ENCODE results near the gene IL1RAP.

DNA sequence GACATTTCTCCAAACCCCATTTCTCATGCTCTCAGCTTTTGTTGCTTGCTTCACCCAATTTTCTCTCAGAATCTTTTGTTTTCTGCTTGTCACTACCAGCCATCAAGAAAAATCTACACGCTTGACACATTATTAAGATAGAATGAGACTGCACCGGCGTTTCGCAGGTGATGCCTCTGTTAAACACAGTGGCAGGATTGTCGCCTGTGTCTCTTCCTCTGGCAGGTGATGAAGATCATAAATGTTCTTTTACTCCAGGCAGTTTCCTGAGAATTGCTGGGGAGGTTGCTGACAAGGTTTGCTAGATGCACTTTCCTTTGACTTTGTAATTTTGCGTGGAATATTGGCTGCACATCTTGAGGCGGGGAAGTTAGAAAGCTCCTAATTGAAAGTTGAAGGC lies 75.4 kb downstream of the IL1RAP start:
- TF ChIP-seq, protein P1, sequence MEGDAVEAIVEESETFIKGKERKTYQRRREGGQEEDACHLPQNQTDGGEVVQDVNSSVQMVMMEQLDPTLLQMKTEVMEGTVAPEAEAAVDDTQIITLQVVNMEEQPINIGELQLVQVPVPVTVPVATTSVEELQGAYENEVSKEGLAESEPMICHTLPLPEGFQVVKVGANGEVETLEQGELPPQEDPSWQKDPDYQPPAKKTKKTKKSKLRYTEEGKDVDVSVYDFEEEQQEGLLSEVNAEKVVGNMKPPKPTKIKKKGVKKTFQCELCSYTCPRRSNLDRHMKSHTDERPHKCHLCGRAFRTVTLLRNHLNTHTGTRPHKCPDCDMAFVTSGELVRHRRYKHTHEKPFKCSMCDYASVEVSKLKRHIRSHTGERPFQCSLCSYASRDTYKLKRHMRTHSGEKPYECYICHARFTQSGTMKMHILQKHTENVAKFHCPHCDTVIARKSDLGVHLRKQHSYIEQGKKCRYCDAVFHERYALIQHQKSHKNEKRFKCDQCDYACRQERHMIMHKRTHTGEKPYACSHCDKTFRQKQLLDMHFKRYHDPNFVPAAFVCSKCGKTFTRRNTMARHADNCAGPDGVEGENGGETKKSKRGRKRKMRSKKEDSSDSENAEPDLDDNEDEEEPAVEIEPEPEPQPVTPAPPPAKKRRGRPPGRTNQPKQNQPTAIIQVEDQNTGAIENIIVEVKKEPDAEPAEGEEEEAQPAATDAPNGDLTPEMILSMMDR (IDR thresholded peaks at IDR 0.05): no peak
- TF ChIP-seq EP300 (IDR thresholded peaks at IDR 0.05): no peak

All from sigmoid colon (tissue), 4 donors.